ENCODE results near the gene RASAL2.

DNA sequence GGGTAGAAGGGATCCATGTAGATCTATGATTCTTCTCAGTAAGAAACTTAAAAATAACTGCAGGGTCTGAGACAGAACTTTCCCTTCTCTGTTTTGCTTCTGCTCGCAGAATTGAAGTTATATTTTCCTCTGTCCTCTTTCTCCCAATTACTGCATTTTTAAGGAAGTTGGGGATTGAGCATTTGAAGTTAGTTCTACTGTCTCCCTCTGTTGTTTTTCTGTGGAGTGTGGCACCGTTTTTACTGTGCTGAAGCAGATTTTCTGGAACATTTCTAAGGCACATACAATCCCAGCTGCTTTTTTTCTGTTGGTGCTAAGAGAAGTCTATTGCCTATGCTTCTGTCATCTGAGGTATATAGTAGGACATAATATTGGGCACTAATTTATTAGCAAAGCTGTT lies 43.3 kb downstream of the RASAL2 start:
- TF ChIP-seq POLR2A (IDR thresholded peaks at IDR 0.05; ENCODE audit: low read length) (no peak), GATA1 (IDR thresholded peaks at IDR 0.05; ENCODE audit: low read depth, low read length) (no peak)

Data from erythroblast (primary cell).